ENCODE results near the gene CLPTM1. TPM values are rescaled to one million over a fixed set of nuclear protein-coding genes. Genes with fewer than 3 reads are reported as not detected.

Gene CLPTM1
- total RNA-seq, 2 donors from 2014 or later, result 98.6 to 165 TPM

DNA sequence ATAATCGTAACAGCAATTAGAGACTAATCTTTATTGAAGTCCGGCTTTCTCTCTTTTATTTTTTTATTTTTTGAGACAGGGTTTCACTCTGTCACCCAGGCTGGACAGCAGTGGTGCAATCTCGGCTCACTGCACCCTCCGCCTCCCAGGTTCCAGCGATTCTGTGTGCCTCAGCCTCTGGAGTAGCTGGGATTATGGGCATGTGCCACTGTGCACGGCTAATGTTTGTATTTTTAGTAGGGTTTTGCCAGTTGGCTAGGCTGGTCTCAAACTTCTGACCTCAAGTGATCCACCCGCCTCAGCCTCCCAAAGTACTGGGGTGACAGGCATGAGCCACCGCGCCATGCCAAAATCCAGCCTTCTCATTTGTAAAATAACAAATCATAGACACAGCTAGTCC is 5.6 kb upstream of the CLPTM1 start:
- Histone ChIP-seq H3K4me1 (peaks cover 6% of the 10 kb centered on the region), H3K9ac (ENCODE audit: low read depth in 2 of 2, low read length in 2 of 2) (no peak overlapping the region), H3K9me3 (no peaks in the 10 kb centered on the region), H3K27me3 (no peaks in the 10 kb centered on the region), H3K27ac (no peak overlapping the region), H3K4me3 (no peak overlapping the region), H3K36me3 (no peaks in the 10 kb centered on the region)
- intact Hi-C loops (cut with DNase I), result no loop called here
- no peak for DNase-seq
- TF ChIP-seq, protein P1, sequence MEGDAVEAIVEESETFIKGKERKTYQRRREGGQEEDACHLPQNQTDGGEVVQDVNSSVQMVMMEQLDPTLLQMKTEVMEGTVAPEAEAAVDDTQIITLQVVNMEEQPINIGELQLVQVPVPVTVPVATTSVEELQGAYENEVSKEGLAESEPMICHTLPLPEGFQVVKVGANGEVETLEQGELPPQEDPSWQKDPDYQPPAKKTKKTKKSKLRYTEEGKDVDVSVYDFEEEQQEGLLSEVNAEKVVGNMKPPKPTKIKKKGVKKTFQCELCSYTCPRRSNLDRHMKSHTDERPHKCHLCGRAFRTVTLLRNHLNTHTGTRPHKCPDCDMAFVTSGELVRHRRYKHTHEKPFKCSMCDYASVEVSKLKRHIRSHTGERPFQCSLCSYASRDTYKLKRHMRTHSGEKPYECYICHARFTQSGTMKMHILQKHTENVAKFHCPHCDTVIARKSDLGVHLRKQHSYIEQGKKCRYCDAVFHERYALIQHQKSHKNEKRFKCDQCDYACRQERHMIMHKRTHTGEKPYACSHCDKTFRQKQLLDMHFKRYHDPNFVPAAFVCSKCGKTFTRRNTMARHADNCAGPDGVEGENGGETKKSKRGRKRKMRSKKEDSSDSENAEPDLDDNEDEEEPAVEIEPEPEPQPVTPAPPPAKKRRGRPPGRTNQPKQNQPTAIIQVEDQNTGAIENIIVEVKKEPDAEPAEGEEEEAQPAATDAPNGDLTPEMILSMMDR (IDR thresholded peaks at IDR 0.05), result no peak

DNA sequence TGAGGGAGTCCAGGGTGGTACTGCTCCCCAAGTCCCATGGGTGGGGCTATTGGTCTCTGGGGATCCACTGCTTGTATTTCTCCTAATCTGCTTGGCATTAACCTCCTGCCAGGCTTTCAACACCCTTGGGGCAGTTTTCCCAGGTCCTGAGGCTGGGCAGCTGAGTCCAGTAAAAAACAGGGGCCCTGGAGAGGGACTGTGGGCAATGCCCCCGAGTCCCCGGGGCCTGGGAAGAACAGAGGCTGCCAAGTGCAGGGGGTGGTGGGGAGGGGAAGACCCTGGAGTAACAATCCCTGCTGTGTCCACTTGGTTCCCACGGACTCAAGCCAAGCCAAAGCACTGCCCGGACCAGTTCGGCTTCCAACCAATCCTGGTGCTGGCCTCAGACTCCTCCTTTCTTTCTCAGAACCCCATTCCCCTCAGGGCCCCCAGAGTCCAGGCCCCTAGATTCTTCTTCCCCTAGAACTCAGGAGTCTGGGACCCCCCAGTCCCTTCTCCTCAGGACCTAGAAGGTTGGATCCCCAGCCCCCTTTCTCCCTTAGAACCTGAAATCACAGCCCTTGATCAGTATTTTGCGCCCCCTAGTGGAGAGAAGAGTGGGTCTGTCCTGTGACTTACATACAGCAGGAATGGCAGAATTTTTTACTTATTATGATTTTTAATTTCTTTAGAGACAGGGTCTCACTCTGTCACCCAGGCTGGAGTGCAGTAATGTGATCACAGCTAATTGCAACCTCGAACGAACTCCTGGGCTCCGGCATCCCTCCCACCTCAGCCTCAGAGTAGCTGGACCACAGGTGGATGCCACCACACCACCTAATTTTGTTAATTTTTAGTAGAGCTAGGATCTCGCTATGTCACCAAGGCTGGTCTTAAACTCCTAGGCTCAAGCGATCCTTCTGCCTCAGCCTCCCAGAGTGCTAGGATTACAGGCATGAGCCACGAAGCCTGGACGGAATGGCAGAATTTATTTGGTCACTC is 3.7 kb upstream of the CLPTM1 start:
- no peak overlapping the region for H3K4me3 ChIP-seq
- H3K27me3 ChIP-seq, result no peaks in the 10 kb centered on the region
- TF ChIP-seq, protein P1 (IDR thresholded peaks at IDR 0.05), result peak; percentile 70
- H3K36me3 ChIP-seq, result no peaks in the 10 kb centered on the region
- intact Hi-C loops (cut with DNase I), result loop anchor here (2.0 kb wide), 1 partner anchor 49 kb away; no protein-coding TSS in a partner anchor
- no peak overlapping the region for H3K27ac ChIP-seq
- H3K9ac ChIP-seq (ENCODE audit: low read depth in 2 of 2, low read length in 2 of 2), result peak overlapping the region in 1 of 2 donors; percentile 19
- DNase-seq, result peak; percentile 72
- H3K4me1 ChIP-seq, result peaks cover 11% of the 10 kb centered on the region
- H3K9me3 ChIP-seq, result no peaks in the 10 kb centered on the region

DNA sequence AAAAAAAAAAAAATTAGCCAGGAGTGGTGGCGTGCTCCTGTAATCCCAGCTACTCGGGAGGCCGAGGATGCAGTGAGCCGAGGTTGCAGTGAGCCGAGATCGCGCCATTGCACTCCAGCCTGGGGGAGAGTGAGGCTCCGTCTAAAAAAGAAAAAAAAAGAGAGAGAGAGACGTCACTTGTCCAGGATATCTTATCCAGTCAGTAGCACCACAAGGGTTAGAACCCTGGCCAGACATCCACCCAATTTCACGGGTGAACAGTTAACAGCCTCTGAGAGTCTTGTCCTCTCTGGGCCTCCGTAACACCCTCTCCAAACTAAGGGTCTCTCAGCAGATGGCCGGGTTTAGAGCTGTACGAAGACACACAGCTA is 917 bp upstream of the CLPTM1 start:
- intact Hi-C loops (cut with DNase I), result no loop called here

DNA sequence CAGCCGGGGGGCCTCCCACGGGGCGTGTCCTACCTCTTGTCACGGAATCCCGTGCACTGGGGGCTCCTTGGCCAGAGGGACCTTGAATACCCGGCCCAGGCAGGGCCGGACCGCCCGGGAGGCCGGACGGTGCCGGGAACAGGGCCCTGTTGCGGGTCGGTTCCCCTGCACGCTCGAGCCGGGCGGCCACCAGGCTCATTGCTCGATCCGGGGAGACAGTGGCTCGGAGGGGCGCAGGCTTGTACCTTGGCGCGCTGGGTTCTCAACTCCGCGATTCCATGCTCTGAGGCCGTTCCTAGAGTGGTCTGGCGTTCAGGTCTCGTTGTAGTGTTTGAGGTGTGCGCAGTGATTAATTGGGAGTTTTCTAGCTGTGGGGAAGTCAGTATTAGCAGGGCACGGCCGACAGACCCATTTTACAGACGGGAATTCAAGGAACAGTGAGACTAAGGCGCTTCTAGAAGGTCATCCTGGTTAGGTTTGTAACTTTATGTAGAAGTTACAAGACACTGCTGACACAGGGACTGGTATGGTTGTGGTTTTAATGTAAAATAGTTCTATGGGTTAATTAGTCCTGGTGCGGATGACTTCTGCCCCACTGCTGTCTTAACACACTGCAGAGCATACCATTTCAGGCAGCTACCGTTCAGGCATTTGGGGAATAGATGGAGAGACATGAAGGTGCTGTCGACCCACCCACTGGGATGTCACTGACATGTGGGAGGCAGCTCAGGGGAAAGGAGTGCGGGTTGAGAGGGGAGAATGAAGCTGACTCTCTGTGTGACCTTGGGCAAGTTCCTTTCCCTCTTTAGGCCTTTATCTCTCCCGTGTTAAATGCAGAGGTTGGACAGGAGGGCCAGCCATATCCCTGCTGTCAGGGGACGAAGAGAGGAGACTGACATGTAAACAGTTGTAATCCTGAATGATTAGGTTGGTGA is 592 bp downstream of the CLPTM1 start:
- H3K9ac ChIP-seq (ENCODE audit: low read depth in 2 of 2, low read length in 2 of 2), result peak overlapping the region; percentile 94 to 95
- peak overlapping the region; percentile 95 for H3K27ac ChIP-seq
- TF ChIP-seq, protein P1 (IDR thresholded peaks at IDR 0.05), result no peak
- H3K4me1 ChIP-seq, result peaks cover 20% of the 10 kb centered on the region
- H3K4me3 ChIP-seq, result peak overlapping the region; percentile 100
- H3K36me3 ChIP-seq, result no peaks in the 10 kb centered on the region
- DNase-seq, result no peak
- H3K27me3 ChIP-seq, result no peaks in the 10 kb centered on the region
- no peaks in the 10 kb centered on the region for H3K9me3 ChIP-seq
- intact Hi-C loops (cut with DNase I), result no loop called here

More for the DNA sequence above, 917 bp upstream of the CLPTM1 start:
- Histone ChIP-seq H3K4me1 (peaks cover 20% of the 10 kb centered on the region), H3K4me3 (peak overlapping the region; percentile 100), H3K27ac (peak overlapping the region; percentile 95), H3K9ac (ENCODE audit: low read depth in 2 of 2, low read length in 2 of 2) (peak overlapping the region; percentile 60 to 94), H3K9me3 (no peaks in the 10 kb centered on the region), H3K36me3 (no peaks in the 10 kb centered on the region), H3K27me3 (no peaks in the 10 kb centered on the region)
- no peak for DNase-seq
- TF ChIP-seq, protein P1 (IDR thresholded peaks at IDR 0.05), result no peak

DNA sequence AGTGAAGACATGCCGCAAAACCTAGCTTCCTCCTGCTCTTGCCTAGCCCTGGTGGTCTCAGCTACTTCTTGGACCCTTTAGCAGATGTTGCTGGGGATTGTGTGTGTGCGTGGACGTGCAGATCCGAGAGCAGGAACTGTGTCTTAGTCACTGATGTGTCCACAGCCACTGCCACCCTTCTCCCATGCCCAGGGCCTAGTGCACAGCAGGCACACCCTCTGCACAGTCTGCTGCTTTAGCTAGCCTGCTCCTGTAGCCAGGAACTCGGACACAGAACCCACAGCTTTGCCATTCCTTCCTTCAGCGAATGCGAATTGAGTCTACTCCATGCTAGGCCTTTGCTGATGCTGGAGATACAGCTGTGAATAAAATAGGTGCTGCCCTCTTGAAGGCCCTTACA is 2.3 kb downstream of the CLPTM1 start:
- no peak overlapping the region for H3K4me3 ChIP-seq
- intact Hi-C loops (cut with DNase I), result no loop called here
- TF ChIP-seq, protein P1 (IDR thresholded peaks at IDR 0.05), result no peak
- H3K27ac ChIP-seq, result no peak overlapping the region
- H3K27me3 ChIP-seq, result no peaks in the 10 kb centered on the region
- no peak overlapping the region for H3K9ac ChIP-seq (ENCODE audit: low read depth in 2 of 2, low read length in 2 of 2)
- H3K36me3 ChIP-seq, result no peaks in the 10 kb centered on the region
- no peak for DNase-seq
- peaks cover 20% of the 10 kb centered on the region for H3K4me1 ChIP-seq
- H3K9me3 ChIP-seq, result no peaks in the 10 kb centered on the region
